GM12891 (cell line): ENCODE measurements around the gene MORF4L1.

Experiments used
- POLR2A ChIP-seq: IDR thresholded peaks from 2 replicates; pipeline ENCODE4 v1.6.1; 2011; ENCODE audit warnings: low read depth, low read length, control low read depth
- POLR2AphosphoS5 ChIP-seq: IDR thresholded peaks from 2 replicates; pipeline ENCODE4 v1.6.1; 2011; ENCODE audit warnings: low read depth, low read length, control low read depth
- POU2F2 ChIP-seq: IDR thresholded peaks from 2 replicates; pipeline ENCODE4 v1.6.1; 2011; ENCODE audit warnings: low read depth, mild to moderate bottlenecking, control low read depth, low read length, moderate library complexity

DNA sequence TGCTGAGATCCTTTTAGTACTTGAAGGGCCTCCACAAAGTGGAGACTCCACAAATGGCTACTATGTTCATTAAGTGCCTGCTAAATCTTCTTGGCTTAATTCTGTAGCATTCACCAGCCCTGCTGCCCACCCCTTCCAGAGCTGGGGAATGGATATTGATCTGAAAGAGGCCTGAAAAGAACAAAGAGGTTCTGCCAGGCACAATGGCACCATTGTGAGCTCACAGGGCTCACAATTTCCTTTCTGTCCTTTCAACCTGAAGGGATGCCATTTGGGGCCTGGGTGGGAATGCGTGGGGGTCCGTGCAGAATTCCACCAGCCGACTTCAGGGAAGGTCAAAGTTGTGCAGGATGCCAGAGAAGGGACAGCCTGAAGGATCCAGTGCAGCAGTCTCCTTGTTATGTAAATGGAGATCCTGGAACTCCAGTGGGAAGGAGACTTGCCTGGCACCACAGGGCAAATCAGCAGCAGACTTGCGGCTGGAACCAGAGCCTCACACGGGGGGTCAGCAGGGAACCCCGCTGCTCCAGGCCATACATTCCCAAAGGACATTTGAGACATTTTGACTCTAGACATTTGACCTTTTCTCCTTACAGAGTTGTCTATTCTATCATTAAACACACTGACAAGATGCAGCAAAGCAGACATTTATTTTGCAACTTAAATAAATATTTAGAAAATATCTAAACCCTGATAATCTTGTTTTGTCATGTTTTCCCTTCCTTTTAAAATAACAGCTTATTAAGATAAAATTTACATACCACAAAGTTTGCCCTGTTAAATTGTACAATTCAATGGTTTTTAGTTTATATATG, 21.5 kb upstream of the MORF4L1 start:
- TF ChIP-seq POLR2A (no peak), POU2F2 (no peak), POLR2AphosphoS5 (no peak)
